Endothelial cell of umbilical vein (primary cell): Measurements from ENCODE around the gene BSDC1. TPM values are rescaled to one million over a fixed set of nuclear protein-coding genes. Genes with fewer than 3 reads are reported as not detected.

Source experiments
- BruUV-seq: library from RNA; stranded (reverse); fragments of 400-500 nt; replicated peaks from 2 replicates; lab custom pipeline; 2021; lab: Mats Ljungman, UMichigan
- CTCF ChIA-PET: fragments of 300-600, 350-600 bp; sonication (Branson Sonifier 250); formaldehyde crosslinking; loops from one replicate; lab custom pipeline; 2021; ENCODE audit warnings: antibody characterized with exemption, inconsistent platforms; lab: Charles Lee
- POLR2A ChIA-PET: fragments of 300-600, 350-600 bp; sonication (Branson Sonifier 250); formaldehyde crosslinking; loops from one replicate; lab custom pipeline; 2021; ENCODE audit warnings: antibody characterized with exemption, inconsistent platforms; lab: Charles Lee
- DNase-seq: peaks from one replicate; pipeline ENCODE4 v3.0.0-alpha.2; 2011; ENCODE audit warnings: low read depth, low spot score
- FAIRE-seq: peaks from 2 replicates; lab custom pipeline; 2011; peaks lifted over from hg19 to GRCh38; lab: Jason Lieb, UNC
- H2AFZ ChIP-seq: 2 replicates; pipeline ENCODE4 v1.6.0; 2012; ENCODE audit warnings: low read depth, low read length, control low read depth, inconsistent platforms
- H3K27ac ChIP-seq: 2 replicates; pipeline ENCODE4 v1.5.1; 2011; ENCODE audit warnings: low read depth, mild to moderate bottlenecking, control low read depth, low read length, moderate library complexity; ENCODE audit not compliant: insufficient read depth
- H3K27me3 ChIP-seq, 2 experiments: 2 replicates each; pipeline versions ENCODE4 v1.6.0 to v1.6.1; 2011; ENCODE audit warnings: low read length in 2 of 2, mixed read lengths in 1 of 2; ENCODE audit not compliant: control insufficient read depth in 2 of 2, insufficient read depth in 2 of 2
- H3K36me3 ChIP-seq, 2 experiments: 2 replicates in 1 of 2; 3 replicates in 1 of 2; pipeline ENCODE4 v1.5.1; 2011; ENCODE audit warnings: low read length in 2 of 2, mild to moderate bottlenecking in 1 of 2, moderate library complexity in 1 of 2; ENCODE audit not compliant: control insufficient read depth in 2 of 2, insufficient read depth in 2 of 2; ENCODE audit errors: extremely low read depth in 1 of 2
- H3K4me1 ChIP-seq: 3 replicates; pipeline ENCODE4 v1.5.1; 2011; ENCODE audit warnings: mild to moderate bottlenecking, low read length; ENCODE audit not compliant: control insufficient read depth, insufficient read depth; ENCODE audit errors: extremely low read depth
- H3K4me2 ChIP-seq: 2 replicates; pipeline ENCODE4 v1.6.1; 2011; ENCODE audit warnings: low read length, control low read depth, mixed read lengths; ENCODE audit not compliant: insufficient read depth
- H3K4me3 ChIP-seq, 3 experiments: fragments of 200-600 bp in 1 of 3; sonication (generic), shearing (Covaris generic) in 1 of 3; replicated peaks in 1 of 3; 2 replicates each; pipeline ENCODE4 v1.5.1; 2011 to 2016; ENCODE audit warnings: control low read depth in 3 of 3, low read length in 3 of 3, mild to moderate bottlenecking in 2 of 3, inconsistent platforms in 1 of 3, low read depth in 1 of 3, moderate library complexity in 1 of 3; ENCODE audit not compliant: insufficient read depth in 1 of 3
- H3K79me2 ChIP-seq: 2 replicates; pipeline ENCODE4 v1.6.0; 2012; ENCODE audit warnings: low read length, inconsistent platforms; ENCODE audit not compliant: control insufficient read depth, insufficient read depth
- H3K9ac ChIP-seq: replicated peaks from 2 replicates; pipeline ENCODE3; 2011; ENCODE audit warnings: low read length, control low read depth; ENCODE audit not compliant: insufficient read depth; ENCODE audit errors: extremely low read depth
- H3K9me1 ChIP-seq: replicated peaks from 3 replicates; pipeline ENCODE4 v1.6.0; 2011; ENCODE audit warnings: mild to moderate bottlenecking, low read length; ENCODE audit not compliant: control insufficient read depth, insufficient read depth; ENCODE audit errors: extremely low read depth
- H3K9me3 ChIP-seq: replicated peaks from 2 replicates; pipeline ENCODE4 v1.5.1; 2012; ENCODE audit warnings: low read length, inconsistent platforms; ENCODE audit not compliant: control insufficient read depth, insufficient read depth
- H4K20me1 ChIP-seq: replicated peaks from 2 replicates; pipeline ENCODE3; 2011; ENCODE audit warnings: mild to moderate bottlenecking, low read length; ENCODE audit not compliant: control insufficient read depth, insufficient read depth; ENCODE audit errors: extremely low read depth
- EZH2 ChIP-seq: IDR thresholded peaks from 2 replicates; pipeline ENCODE4 v1.6.1; 2012; ENCODE audit warnings: borderline replicate concordance, low read depth, mild to moderate bottlenecking, moderate library complexity, low read length, inconsistent platforms; ENCODE audit not compliant: severe bottlenecking
- FOS ChIP-seq: IDR thresholded peaks from 2 replicates; pipeline ENCODE4 v1.6.1; 2011; ENCODE audit warnings: mild to moderate bottlenecking, low read length, moderate library complexity, borderline replicate concordance; ENCODE audit not compliant: insufficient read depth
- GATA2 ChIP-seq: IDR thresholded peaks from 2 replicates; pipeline ENCODE4 v1.7.0; 2011; ENCODE audit warnings: low read depth, mild to moderate bottlenecking, moderate library complexity, mixed read lengths, low read length; ENCODE audit not compliant: insufficient read length, insufficient read depth
- JUN ChIP-seq: IDR thresholded peaks from 2 replicates; pipeline ENCODE4 v1.6.1; 2011; ENCODE audit warnings: borderline replicate concordance, low read depth; ENCODE audit not compliant: insufficient read length, insufficient read depth
- MYC ChIP-seq: IDR thresholded peaks from one replicate; pipeline ENCODE4 v1.6.1; 2011; ENCODE audit warnings: mild to moderate bottlenecking, low read depth, low read length
- POLR2A ChIP-seq: IDR thresholded peaks from 2 replicates; pipeline ENCODE4 v1.6.1; 2012; ENCODE audit warnings: low read depth, mild to moderate bottlenecking, control low read depth, low read length
- POLR2AphosphoS5 ChIP-seq: IDR thresholded peaks from 2 replicates; pipeline ENCODE4 v1.6.1; 2012; ENCODE audit warnings: low read depth, mild to moderate bottlenecking, control low read depth, low read length, moderate library complexity; ENCODE audit not compliant: insufficient read depth
- dilution Hi-C: fragments of 300-500 bp; cut with MboI; formaldehyde crosslinking; loops from one replicate; pipeline ENCODE4 v1.15.0; 2019; ENCODE audit warnings: low sequenced_read_pairs; ENCODE audit not compliant: extremely low pct_ligation_motif_present
- intact Hi-C: fragments of 100-400 bp; cut with micrococcal nuclease; formaldehyde crosslinking; loops from one replicate; pipeline ENCODE4 v1.10.0; 2022
- polyA plus RNA-seq, 4 experiments: library from polyadenylated mRNA; depleted of rRNA in 3 of 4; stranded (reverse) in 3 of 4; unstranded in 1 of 4; fragments of >200 nt; gene quantifications; 2 replicates each; pipeline versions ENCODE4 v1.2.1 to v1.2.3, GENCODE V29; 2011 to 2012; ENCODE audit warnings: missing spikeins in 1 of 4
- total RNA-seq: library from RNA; stranded (reverse); gene quantifications from 2 replicates; pipeline ENCODE4 v1.2.3, GENCODE V29; 2021
- TF ChIP-seq, protein P1 (sequence below): IDR thresholded peaks from 2 replicates; pipeline ENCODE4 v1.6.1; 2011; ENCODE audit not compliant: insufficient read depth, insufficient read length
- TF ChIP-seq, protein P2 (sequence below), 2 donors: IDR thresholded peaks; 1 replicate in 1 of 2; 2 replicates in 1 of 2; pipeline ENCODE4 v1.5.1; 2011; ENCODE audit warnings: low read length in 2 of 2, mild to moderate bottlenecking in 2 of 2, moderate library complexity in 2 of 2, control low read depth in 1 of 2, inconsistent platforms in 1 of 2, low read depth in 1 of 2; ENCODE audit not compliant: insufficient read depth in 1 of 2; ENCODE audit errors: extremely low read depth in 1 of 2

Gene BSDC1
- total and polyA plus RNA-seq, 2 donors (not counting 3 experiments of a cell fraction or from before 2014, with no cell fraction given), result 44.3 to 64.6 TPM

DNA sequence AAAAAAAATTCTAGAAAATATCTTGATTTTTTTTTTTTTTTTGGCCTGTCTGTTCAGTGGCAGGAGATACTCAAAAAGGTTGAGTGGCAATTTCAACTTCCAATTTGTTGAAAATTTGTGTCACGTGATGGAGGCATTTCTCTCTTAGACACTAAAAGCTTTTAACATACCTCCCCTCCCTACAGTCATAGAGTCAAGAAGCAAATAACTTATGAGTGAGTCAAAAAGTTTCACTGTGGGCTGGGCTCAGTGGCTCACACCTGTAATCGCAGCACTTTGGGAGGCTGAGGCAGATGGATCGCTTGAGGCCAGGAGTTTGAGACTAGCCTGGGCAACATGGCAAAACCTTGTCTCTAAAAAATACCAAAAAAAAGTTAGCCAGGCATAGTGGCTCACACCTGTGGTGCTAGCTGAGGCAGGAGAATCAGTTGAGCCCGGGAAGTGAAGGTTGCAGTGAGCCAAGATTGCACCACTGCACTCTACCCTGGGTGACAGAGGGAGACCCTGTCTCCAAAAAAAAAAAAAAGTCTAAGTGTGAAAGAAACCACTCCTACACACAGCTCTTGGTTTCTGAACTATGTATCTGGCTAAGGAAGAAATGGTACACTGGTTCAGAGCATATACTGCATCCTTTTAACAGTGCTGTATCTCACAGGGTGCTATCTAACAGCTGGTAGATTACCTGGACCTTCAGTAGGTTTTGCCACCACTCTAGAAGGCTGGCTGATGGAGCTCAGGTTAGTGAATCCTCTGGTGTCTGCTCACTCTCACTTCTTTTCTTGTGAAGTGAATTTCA is 11.6 kb upstream of the BSDC1 start:
- FAIRE-seq (no peak), DNase-seq (no peak)
- intact Hi-C loops, result no loop called here
- no peak for TF ChIP-seq EZH2
- TF ChIP-seq MYC, result no peak
- no peak for TF ChIP-seq POLR2A
- CTCF ChIA-PET, result interaction anchor here (0.8 to 7.0 kb wide), 2 partner anchors 9 to 11 kb away, joined by 3 to 64 read pairs; partner anchors contain the start of gene BSDC1
- dilution Hi-C loops, result no loop called here
- Histone ChIP-seq H3K27ac (no peak overlapping the region), H4K20me1 (no peaks in the 10 kb centered on the region), H2AFZ (no peak overlapping the region), H3K79me2 (no peaks in the 10 kb centered on the region), H3K9me1 (no peaks in the 10 kb centered on the region), H3K27me3 (peaks cover 0 to 2% of the 10 kb centered on the region in 2 experiments), H3K36me3 (no peaks in the 10 kb centered on the region), H3K4me3 (no peak overlapping the region), H3K4me1 (no peaks in the 10 kb centered on the region), H3K4me2 (no peak overlapping the region), H3K9me3 (no peaks in the 10 kb centered on the region), H3K9ac (no peak overlapping the region)
- POLR2A ChIA-PET, result no interaction called here
- BruUV-seq, result no TSS peak

DNA sequence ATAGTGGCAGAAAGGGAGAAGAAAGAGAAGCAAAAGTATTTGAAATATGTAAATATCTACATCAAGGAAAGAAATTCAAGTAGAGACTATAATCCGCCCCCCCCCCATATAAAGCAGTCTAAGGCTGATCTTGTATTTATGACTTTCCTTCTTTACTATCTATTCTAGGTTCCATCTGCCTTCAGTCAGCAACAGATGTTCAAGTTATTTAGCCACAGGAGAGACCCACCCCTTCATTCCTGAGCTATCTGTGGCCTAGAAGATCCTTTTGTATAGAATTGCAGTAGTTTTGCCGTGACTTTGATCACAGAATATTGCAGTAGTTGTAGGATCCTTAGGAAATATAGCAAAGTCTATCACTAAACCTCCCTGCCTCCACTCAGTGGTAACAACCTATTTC is 10.7 kb upstream of the BSDC1 start:
- Histone ChIP-seq H4K20me1 (no peaks in the 10 kb centered on the region), H3K4me1 (no peaks in the 10 kb centered on the region), H3K79me2 (no peaks in the 10 kb centered on the region), H3K9ac (no peak overlapping the region), H3K4me2 (no peak overlapping the region), H3K27me3 (no peaks in the 10 kb centered on the region), H3K27ac (no peak overlapping the region), H3K9me3 (no peaks in the 10 kb centered on the region), H2AFZ (no peak overlapping the region), H3K4me3 (no peak overlapping the region), H3K36me3 (no peaks in the 10 kb centered on the region), H3K9me1 (no peaks in the 10 kb centered on the region)
- intact Hi-C loops (no loop called here), dilution Hi-C loops (no loop called here)
- no peak for DNase-seq
- no peak for FAIRE-seq
- ChIA-PET POLR2A (no interaction called here), CTCF (interaction anchor here (7.0 kb wide), 1 partner anchor 10 kb away, joined by 64 read pairs; no protein-coding TSS in a partner anchor)
- BruUV-seq, result no TSS peak
- TF ChIP-seq, protein P1, sequence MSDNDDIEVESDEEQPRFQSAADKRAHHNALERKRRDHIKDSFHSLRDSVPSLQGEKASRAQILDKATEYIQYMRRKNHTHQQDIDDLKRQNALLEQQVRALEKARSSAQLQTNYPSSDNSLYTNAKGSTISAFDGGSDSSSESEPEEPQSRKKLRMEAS, result no peak
- TF ChIP-seq JUN (no peak), MYC (no peak), GATA2 (no peak), FOS (no peak), POLR2AphosphoS5 (no peak), POLR2A (no peak), EZH2 (no peak)
- TF ChIP-seq, protein P2, sequence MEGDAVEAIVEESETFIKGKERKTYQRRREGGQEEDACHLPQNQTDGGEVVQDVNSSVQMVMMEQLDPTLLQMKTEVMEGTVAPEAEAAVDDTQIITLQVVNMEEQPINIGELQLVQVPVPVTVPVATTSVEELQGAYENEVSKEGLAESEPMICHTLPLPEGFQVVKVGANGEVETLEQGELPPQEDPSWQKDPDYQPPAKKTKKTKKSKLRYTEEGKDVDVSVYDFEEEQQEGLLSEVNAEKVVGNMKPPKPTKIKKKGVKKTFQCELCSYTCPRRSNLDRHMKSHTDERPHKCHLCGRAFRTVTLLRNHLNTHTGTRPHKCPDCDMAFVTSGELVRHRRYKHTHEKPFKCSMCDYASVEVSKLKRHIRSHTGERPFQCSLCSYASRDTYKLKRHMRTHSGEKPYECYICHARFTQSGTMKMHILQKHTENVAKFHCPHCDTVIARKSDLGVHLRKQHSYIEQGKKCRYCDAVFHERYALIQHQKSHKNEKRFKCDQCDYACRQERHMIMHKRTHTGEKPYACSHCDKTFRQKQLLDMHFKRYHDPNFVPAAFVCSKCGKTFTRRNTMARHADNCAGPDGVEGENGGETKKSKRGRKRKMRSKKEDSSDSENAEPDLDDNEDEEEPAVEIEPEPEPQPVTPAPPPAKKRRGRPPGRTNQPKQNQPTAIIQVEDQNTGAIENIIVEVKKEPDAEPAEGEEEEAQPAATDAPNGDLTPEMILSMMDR (IDR thresholded peaks at IDR 0.05; ENCODE audit: extremely low read depth in 1 of 2, insufficient read depth in 1 of 2, low read depth in 1 of 2, low read length in 2 of 2), result no peak
